T-helper 2 cell treated with Interferon-gamma antibody and Interleukin-4, amounts not matched to agents 5 μg/mL and 100 μg/mL, for 36 hours (primary cell): ENCODE measurements around the gene PTHLH.

Experiments used
- DNase-seq: peaks from one replicate; pipeline ENCODE4 v3.0.0; 2021; ENCODE audit warnings: low spot score
- H3K27ac Mint-ChIP-seq: one replicate; pipeline ENCODE4 v1.8.0; 2021; ENCODE audit warnings: mild to moderate bottlenecking, mixed read lengths
- H3K27me3 Mint-ChIP-seq: one replicate; pipeline ENCODE4 v1.8.0; 2021; ENCODE audit warnings: low read depth, mixed read lengths
- H3K36me3 Mint-ChIP-seq: one replicate; pipeline ENCODE4 v1.8.0; 2021; ENCODE audit warnings: low read depth, mixed read lengths
- H3K4me1 Mint-ChIP-seq: one replicate; pipeline ENCODE4 v1.8.0; 2021; ENCODE audit warnings: low read depth, mixed read lengths
- H3K4me3 Mint-ChIP-seq: one replicate; pipeline ENCODE4 v1.8.0; 2022; ENCODE audit warnings: mild to moderate bottlenecking, moderate library complexity, mixed read lengths
- H3K9me3 Mint-ChIP-seq: one replicate; pipeline ENCODE4 v1.8.0; 2021; ENCODE audit warnings: mixed read lengths

Gene PTHLH

GRCh38 chr12:27988594-27989233, 16.2 kb upstream of the PTHLH start:
- no peak overlapping the region for H3K27ac Mint-ChIP-seq
- H3K36me3 Mint-ChIP-seq, result no peaks in the 10 kb centered on the region
- no peak for DNase-seq
- no peaks in the 10 kb centered on the region for H3K4me1 Mint-ChIP-seq
- H3K4me3 Mint-ChIP-seq, result no peak overlapping the region
- H3K9me3 Mint-ChIP-seq, result no peaks in the 10 kb centered on the region
- H3K27me3 Mint-ChIP-seq, result peaks cover 3% of the 10 kb centered on the region

- H3K27me3 Mint-ChIP-seq, result peaks cover 5% of the 10 kb centered on the region
- no peak for DNase-seq
- no peaks in the 10 kb centered on the region for H3K36me3 Mint-ChIP-seq
- no peak overlapping the region for H3K27ac Mint-ChIP-seq
- no peaks in the 10 kb centered on the region for H3K9me3 Mint-ChIP-seq
- no peak overlapping the region for H3K4me3 Mint-ChIP-seq
- no peaks in the 10 kb centered on the region for H3K4me1 Mint-ChIP-seq
Measured at GRCh38 chr12:27987331-27987730, 14.8 kb upstream of the PTHLH start.

- H3K27me3 Mint-ChIP-seq, result peaks cover 10% of the 10 kb centered on the region
- no peaks in the 10 kb centered on the region for H3K36me3 Mint-ChIP-seq
- no peak for DNase-seq
- H3K4me1 Mint-ChIP-seq, result no peaks in the 10 kb centered on the region
- no peaks in the 10 kb centered on the region for H3K9me3 Mint-ChIP-seq
- no peak overlapping the region for H3K27ac Mint-ChIP-seq
- H3K4me3 Mint-ChIP-seq, result no peak overlapping the region
Measured at GRCh38 chr12:27984275-27984674, 11.7 kb upstream of the PTHLH start.

- no peak overlapping the region for H3K4me3 Mint-ChIP-seq
- H3K36me3 Mint-ChIP-seq, result no peaks in the 10 kb centered on the region
- no peaks in the 10 kb centered on the region for H3K4me1 Mint-ChIP-seq
- peaks cover 14% of the 10 kb centered on the region for H3K27me3 Mint-ChIP-seq
- no peak for DNase-seq
- H3K27ac Mint-ChIP-seq, result no peak overlapping the region
- H3K9me3 Mint-ChIP-seq, result no peaks in the 10 kb centered on the region
Measured at GRCh38 chr12:27982951-27983350, 10.4 kb upstream of the PTHLH start.

GRCh38 chr12:27982385-27982784, 9.9 kb upstream of the PTHLH start:
- Mint-ChIP-seq H3K36me3 (no peaks in the 10 kb centered on the region), H3K4me3 (no peak overlapping the region), H3K9me3 (no peaks in the 10 kb centered on the region), H3K4me1 (no peaks in the 10 kb centered on the region), H3K27ac (no peak overlapping the region), H3K27me3 (peaks cover 20% of the 10 kb centered on the region)
- DNase-seq, result no peak

- Mint-ChIP-seq H3K27me3 (peaks cover 25% of the 10 kb centered on the region), H3K36me3 (no peaks in the 10 kb centered on the region), H3K4me1 (no peaks in the 10 kb centered on the region), H3K27ac (no peak overlapping the region), H3K4me3 (no peak overlapping the region), H3K9me3 (no peaks in the 10 kb centered on the region)
- DNase-seq, result no peak
Measured at GRCh38 chr12:27981874-27982273, 9.3 kb upstream of the PTHLH start.

- Mint-ChIP-seq H3K36me3 (no peaks in the 10 kb centered on the region), H3K27ac (no peak overlapping the region), H3K4me1 (no peaks in the 10 kb centered on the region), H3K4me3 (no peak overlapping the region), H3K9me3 (no peaks in the 10 kb centered on the region), H3K27me3 (peaks cover 48% of the 10 kb centered on the region)
- DNase-seq, result no peak
Measured at GRCh38 chr12:27979145-27979544, 6.6 kb upstream of the PTHLH start.

GRCh38 chr12:27975222-27976136, 2.9 kb upstream of the PTHLH start:
- H3K27ac Mint-ChIP-seq, result no peak overlapping the region
- H3K4me1 Mint-ChIP-seq, result peaks cover 4% of the 10 kb centered on the region
- peaks cover 76% of the 10 kb centered on the region for H3K27me3 Mint-ChIP-seq
- no peak overlapping the region for H3K4me3 Mint-ChIP-seq
- DNase-seq, result no peak
- no peaks in the 10 kb centered on the region for H3K9me3 Mint-ChIP-seq
- no peaks in the 10 kb centered on the region for H3K36me3 Mint-ChIP-seq

- peaks cover 1% of the 10 kb centered on the region for H3K36me3 Mint-ChIP-seq
- no peaks in the 10 kb centered on the region for H3K9me3 Mint-ChIP-seq
- H3K27ac Mint-ChIP-seq, result no peak overlapping the region
- H3K27me3 Mint-ChIP-seq, result peaks cover 80% of the 10 kb centered on the region
- no peak overlapping the region for H3K4me3 Mint-ChIP-seq
- DNase-seq, result no peak
- H3K4me1 Mint-ChIP-seq, result peaks cover 7% of the 10 kb centered on the region
Measured at GRCh38 chr12:27974735-27975221, 2.2 kb upstream of the PTHLH start.

- peaks cover 85% of the 10 kb centered on the region for H3K27me3 Mint-ChIP-seq
- H3K4me1 Mint-ChIP-seq, result peaks cover 14% of the 10 kb centered on the region
- DNase-seq, result no peak
- no peak overlapping the region for H3K4me3 Mint-ChIP-seq
- H3K36me3 Mint-ChIP-seq, result peaks cover 1% of the 10 kb centered on the region
- no peak overlapping the region for H3K27ac Mint-ChIP-seq
- no peaks in the 10 kb centered on the region for H3K9me3 Mint-ChIP-seq
Measured at GRCh38 chr12:27973487-27973890, 956 bp upstream of the PTHLH start.

GRCh38 chr12:27971606-27972005, 927 bp downstream of the PTHLH start:
- no peak for DNase-seq

GRCh38 chr12:27971121-27971489, 1.4 kb downstream of the PTHLH start:
- Mint-ChIP-seq H3K27ac (no peak overlapping the region), H3K36me3 (peaks cover 1% of the 10 kb centered on the region), H3K27me3 (peaks cover 89% of the 10 kb centered on the region), H3K9me3 (no peaks in the 10 kb centered on the region), H3K4me1 (peaks cover 14% of the 10 kb centered on the region), H3K4me3 (peak overlapping the region; percentile 45)
- DNase-seq, result no peak

More at GRCh38 chr12:27971606-27972005, 927 bp downstream of the PTHLH start:
- Mint-ChIP-seq H3K4me3 (no peak overlapping the region), H3K9me3 (no peaks in the 10 kb centered on the region), H3K27ac (no peak overlapping the region), H3K36me3 (peaks cover 1% of the 10 kb centered on the region), H3K27me3 (peaks cover 89% of the 10 kb centered on the region), H3K4me1 (peaks cover 14% of the 10 kb centered on the region)

GRCh38 chr12:27970401-27971120, 2.0 kb downstream of the PTHLH start:
- peaks cover 86% of the 10 kb centered on the region for H3K27me3 Mint-ChIP-seq
- peaks cover 14% of the 10 kb centered on the region for H3K4me1 Mint-ChIP-seq
- H3K4me3 Mint-ChIP-seq, result peak overlapping the region; percentile 45
- H3K36me3 Mint-ChIP-seq, result peaks cover 1% of the 10 kb centered on the region
- H3K27ac Mint-ChIP-seq, result no peak overlapping the region
- no peak for DNase-seq
- H3K9me3 Mint-ChIP-seq, result no peaks in the 10 kb centered on the region
